IPS-18a (cell line): Measurements from ENCODE around the gene RGS9BP.
"Not testable (repeated sequence)": the region's sequence is repeated elsewhere in the genome, so short reads cannot be mapped to it uniquely, and the experiment has no call there.

ENCODE experiments used
- H3K27ac ChIP-seq: one replicate; pipeline ENCODE4 v1.5.1; 2013; ENCODE audit warnings: low read length
- H3K27me3 ChIP-seq: one replicate; pipeline ENCODE4 v1.6.1; 2013; ENCODE audit warnings: mild to moderate bottlenecking, low read length; ENCODE audit not compliant: control insufficient read depth, insufficient read depth
- H3K36me3 ChIP-seq: one replicate; pipeline ENCODE4 v1.6.1; 2013; ENCODE audit warnings: low read depth, low read length; ENCODE audit not compliant: control insufficient read depth
- H3K4me1 ChIP-seq: one replicate; pipeline ENCODE4 v1.6.1; 2013; ENCODE audit warnings: low read depth, low read length; ENCODE audit not compliant: control insufficient read depth
- H3K4me3 ChIP-seq: one replicate; pipeline ENCODE4 v1.5.1; 2013; ENCODE audit warnings: low read length
- H3K9ac ChIP-seq: one replicate; pipeline ENCODE4 v1.6.1; 2013; ENCODE audit warnings: mild to moderate bottlenecking, low read length, moderate library complexity
- H3K9me3 ChIP-seq: one replicate; pipeline ENCODE4 v1.6.1; 2013; ENCODE audit warnings: low read depth, low read length; ENCODE audit not compliant: control insufficient read depth

The RGS9BP gene

GRCh38 chr19:32688311-32688710, 12.7 kb downstream of the RGS9BP start:
- peaks cover 23% of the 10 kb centered on the region for H3K27me3 ChIP-seq
- no peaks in the 10 kb centered on the region for H3K9me3 ChIP-seq
- no peak overlapping the region for H3K4me3 ChIP-seq
- no peak overlapping the region for H3K27ac ChIP-seq
- no peak overlapping the region for H3K9ac ChIP-seq
- no peaks in the 10 kb centered on the region for H3K4me1 ChIP-seq
- no peaks in the 10 kb centered on the region for H3K36me3 ChIP-seq

GRCh38 chr19:32691291-32691951, 15.8 kb downstream of the RGS9BP start, which contains the start of gene NUDT19:
NUDT19 (plus strand) TSS chr19:32691821; CDS start chr19:32691961, 140 bp downstream.
- H3K27me3 ChIP-seq = peaks cover 23% of the 10 kb centered on the region
- H3K27ac ChIP-seq = no peak within 1 kb of the TSS
- H3K9ac ChIP-seq = peak within 1 kb of the TSS; percentile 32
- no peaks in the 10 kb centered on the region for H3K36me3 ChIP-seq
- peak within 1 kb of the TSS; percentile 50 for H3K4me3 ChIP-seq
- H3K4me1 ChIP-seq = no peaks in the 10 kb centered on the region
- H3K9me3 ChIP-seq = no peaks in the 10 kb centered on the region

DNA sequence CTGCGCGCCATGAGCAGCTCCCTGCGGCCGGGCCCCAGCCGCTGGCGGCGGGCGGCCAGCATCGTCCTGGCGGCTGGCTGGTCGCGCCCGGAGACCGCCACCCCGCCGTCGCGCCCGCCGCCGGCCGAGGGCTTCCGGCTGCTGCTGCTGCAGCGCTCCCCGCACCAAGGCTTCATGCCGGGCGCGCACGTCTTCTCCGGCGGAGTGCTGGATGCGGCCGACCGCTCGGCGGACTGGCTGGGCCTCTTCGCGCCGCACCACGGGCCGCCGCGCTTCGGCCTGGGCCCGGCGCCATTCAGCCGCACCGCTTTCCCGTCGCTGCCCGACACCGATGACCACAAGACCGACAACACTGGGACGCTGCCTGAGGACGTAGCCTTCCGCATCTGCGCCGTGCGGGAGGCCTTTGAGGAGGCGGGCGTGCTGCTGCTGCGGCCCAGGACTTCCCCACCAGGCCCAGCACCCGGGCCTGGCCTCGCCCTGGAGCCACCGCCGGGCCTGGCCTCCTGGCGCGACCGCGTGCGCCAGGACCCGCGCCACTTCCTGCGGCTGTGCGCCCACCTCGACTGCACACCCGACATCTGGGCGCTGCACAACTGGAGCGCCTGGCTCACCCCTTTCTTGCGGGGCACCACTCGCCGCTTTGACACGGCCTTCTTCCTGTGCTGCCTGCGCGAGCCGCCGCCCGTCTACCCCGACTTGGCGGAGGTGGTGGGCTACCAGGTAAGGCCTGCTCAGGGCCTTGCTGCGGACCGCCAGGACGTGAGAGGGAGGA, 16.5 kb downstream of the RGS9BP start:
- H3K36me3 ChIP-seq = no peaks in the 10 kb centered on the region
- H3K4me1 ChIP-seq = peaks cover under 1% of the 10 kb centered on the region
- H3K27me3 ChIP-seq = peaks cover 23% of the 10 kb centered on the region
- H3K9ac ChIP-seq = peak overlapping the region; percentile 32
- no peaks in the 10 kb centered on the region for H3K9me3 ChIP-seq
- no peak overlapping the region for H3K27ac ChIP-seq
- peak overlapping the region; percentile 50 for H3K4me3 ChIP-seq

DNA sequence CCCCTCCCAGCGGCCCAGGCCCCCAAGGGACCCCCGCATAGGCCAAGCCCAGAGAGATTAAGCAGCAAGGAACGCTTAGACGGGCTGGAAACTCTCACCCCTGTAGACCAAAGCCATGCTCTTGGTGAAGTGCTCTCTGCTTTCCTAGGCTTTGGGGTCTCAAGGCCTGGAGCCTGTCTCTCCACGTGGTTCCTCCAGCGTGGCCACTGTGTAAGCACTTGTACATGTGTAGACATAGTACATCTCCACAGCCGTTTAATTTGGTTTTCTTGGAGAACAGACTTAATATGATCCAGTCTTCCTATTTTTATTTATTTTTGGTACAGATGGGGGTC, 17.0 kb downstream of the RGS9BP start:
- H3K9ac ChIP-seq = no peak overlapping the region
- peak overlapping the region; percentile 50 for H3K4me3 ChIP-seq
- H3K27ac ChIP-seq = no peak overlapping the region
- H3K27me3 ChIP-seq = peaks cover 23% of the 10 kb centered on the region
- H3K36me3 ChIP-seq = no peaks in the 10 kb centered on the region
- peaks cover 6% of the 10 kb centered on the region for H3K4me1 ChIP-seq
- H3K9me3 ChIP-seq = no peaks in the 10 kb centered on the region

DNA sequence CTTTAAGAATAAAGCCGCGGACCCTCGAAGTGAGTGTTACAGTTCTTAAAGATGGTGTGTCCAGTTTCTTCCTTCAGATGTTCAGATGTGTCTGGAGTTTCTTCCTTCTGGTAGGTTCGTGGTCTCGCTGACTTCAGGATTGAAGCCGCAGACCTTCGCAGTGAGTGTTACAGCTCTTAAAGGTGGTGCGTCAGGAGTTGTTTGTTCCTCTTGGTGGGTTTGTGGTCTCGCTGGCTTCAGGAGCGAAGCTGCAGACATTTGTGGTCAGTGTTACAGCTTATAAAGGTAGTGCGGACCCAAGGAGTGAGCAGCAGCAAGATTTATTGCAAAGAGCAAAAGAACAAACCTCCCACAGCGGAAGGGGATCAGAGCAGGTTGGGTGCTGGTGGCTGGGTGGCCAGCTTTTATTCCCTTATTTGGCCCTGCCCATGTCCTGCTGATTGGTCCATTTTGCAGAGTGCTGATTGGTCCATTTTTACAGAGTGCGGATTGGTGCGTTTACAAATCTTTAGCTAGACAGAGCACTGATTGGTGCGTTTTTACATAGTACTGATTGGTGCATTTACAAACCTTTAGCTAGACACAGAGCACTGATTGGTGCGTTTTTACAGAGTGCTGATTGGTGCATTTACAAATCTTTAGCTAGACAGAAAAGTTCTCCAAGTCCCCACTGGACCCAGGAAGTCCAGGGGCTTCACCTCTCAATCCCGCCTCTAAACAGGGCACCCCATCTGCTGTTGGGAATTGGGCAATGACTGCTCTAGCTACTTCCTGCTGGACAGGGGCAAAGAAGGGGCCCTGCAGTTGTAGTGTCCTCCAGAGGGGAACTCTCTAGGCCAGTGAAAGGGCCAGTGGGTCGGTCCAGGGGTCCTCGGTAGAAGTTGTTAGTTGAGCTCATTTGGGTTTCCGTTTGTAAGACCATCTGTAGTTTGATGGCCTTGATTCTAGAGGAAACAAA, 17.8 kb downstream of the RGS9BP start:
- not testable (repeated sequence) for H3K4me1 ChIP-seq, H3K27ac ChIP-seq, H3K9ac ChIP-seq, H3K36me3 ChIP-seq, H3K4me3 ChIP-seq, H3K9me3 ChIP-seq
- peaks cover 23% of the 10 kb centered on the region for H3K27me3 ChIP-seq

DNA sequence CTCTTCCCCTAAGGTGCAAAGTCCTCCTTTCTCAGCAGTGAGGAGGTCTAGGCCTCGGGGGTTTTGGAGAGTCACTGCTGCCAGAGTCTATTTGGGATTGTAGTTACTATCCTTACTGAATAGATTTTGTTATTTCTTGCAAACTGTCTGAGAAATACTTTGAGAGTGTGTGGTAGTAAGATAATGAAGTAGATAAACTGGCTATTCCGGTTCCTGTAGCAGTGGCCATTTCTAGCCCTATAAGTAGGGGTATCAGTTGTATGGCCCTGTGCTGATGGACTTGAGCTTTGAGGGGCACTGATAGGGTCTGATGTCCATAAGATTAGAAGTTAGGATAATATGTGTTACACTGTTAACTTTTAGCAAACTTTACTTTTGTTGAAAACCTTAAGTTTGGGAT, 18.7 kb downstream of the RGS9BP start:
- not testable (repeated sequence) for H3K9ac ChIP-seq, H3K4me1 ChIP-seq, H3K9me3 ChIP-seq, H3K36me3 ChIP-seq, H3K27ac ChIP-seq, H3K4me3 ChIP-seq
- peaks cover 23% of the 10 kb centered on the region for H3K27me3 ChIP-seq

DNA sequence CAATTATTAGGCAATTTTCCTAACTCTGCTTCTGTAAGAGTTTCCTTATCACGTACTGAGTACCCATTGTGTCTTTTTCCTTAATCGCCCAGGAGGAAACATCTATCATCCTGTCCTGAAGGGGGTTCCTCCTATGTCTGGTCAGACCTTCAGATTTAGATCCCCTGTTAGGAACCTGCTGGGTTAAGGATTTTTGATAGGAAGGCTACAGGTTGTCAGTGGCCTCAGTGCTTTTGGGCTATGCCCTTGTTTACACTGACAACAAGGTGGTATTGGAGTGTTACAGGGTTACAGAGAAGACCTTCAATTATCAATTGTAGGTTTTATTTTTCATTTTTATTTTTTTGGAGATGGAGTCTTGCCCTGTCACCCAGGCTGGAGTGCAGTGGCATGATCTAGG, 19.2 kb downstream of the RGS9BP start:
- H3K4me1 ChIP-seq, H3K4me3 ChIP-seq, H3K36me3 ChIP-seq, H3K9ac ChIP-seq, H3K9me3 ChIP-seq, H3K27ac ChIP-seq: not testable (repeated sequence)
- H3K27me3 ChIP-seq = peaks cover 23% of the 10 kb centered on the region

GRCh38 chr19:32695506-32695905, 19.9 kb downstream of the RGS9BP start:
- peaks cover 23% of the 10 kb centered on the region for H3K27me3 ChIP-seq
- not testable (repeated sequence) for H3K9me3 ChIP-seq, H3K9ac ChIP-seq, H3K4me3 ChIP-seq, H3K36me3 ChIP-seq, H3K27ac ChIP-seq, H3K4me1 ChIP-seq

- not testable (repeated sequence) for H3K9ac ChIP-seq, H3K9me3 ChIP-seq, H3K4me1 ChIP-seq, H3K36me3 ChIP-seq, H3K27ac ChIP-seq, H3K4me3 ChIP-seq
- H3K27me3 ChIP-seq = peaks cover 12% of the 10 kb centered on the region
Observed at GRCh38 chr19:32696771-32697170, 21.1 kb downstream of the RGS9BP start.

DNA sequence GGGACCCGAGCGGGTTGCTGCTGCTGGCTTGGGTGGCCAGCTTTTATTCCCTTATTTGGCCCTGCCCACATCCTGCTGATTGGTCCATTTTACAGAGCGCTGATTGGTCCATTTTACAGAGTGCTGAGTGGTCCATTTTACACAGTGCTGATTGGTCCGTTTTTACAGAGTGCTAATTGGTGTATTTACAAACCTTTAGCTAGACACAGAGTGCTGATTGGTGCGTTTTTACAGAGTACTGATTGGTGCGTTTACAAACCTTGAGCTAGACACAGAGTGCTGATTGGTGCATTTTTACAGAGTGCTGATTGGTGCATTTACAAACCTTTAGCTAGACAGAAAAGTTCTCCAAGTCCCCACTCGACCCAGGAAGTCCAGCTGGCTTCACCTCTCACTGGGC, 24.5 kb downstream of the RGS9BP start:
- H3K9ac ChIP-seq, H3K27ac ChIP-seq, H3K9me3 ChIP-seq, H3K27me3 ChIP-seq, H3K4me1 ChIP-seq, H3K36me3 ChIP-seq, H3K4me3 ChIP-seq: not testable (repeated sequence)

DNA sequence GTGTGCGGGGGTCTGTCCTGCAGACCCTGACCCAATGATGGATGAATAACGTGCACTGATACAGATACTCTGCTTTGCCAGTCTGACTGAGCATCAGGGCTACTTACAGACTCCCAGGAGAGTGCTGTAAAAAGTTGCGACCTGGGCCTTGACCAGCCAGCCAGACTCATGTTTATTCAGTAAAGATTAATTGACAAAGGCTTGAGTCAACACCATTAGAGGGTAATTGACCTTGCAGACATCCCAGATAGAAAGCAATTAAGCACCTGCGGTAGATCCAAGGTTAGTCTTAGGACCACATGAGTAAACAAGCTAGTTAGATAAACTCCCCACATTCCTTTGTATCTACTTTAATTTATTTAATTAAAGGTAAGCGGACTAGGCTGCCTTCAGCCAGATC, 26.4 kb downstream of the RGS9BP start:
- H3K4me1 ChIP-seq = peaks cover 7% of the 10 kb centered on the region
- H3K27ac ChIP-seq = no peak overlapping the region
- no peak overlapping the region for H3K4me3 ChIP-seq
- H3K9ac ChIP-seq = no peak overlapping the region
- H3K36me3 ChIP-seq = no peaks in the 10 kb centered on the region
- H3K27me3 ChIP-seq = no peaks in the 10 kb centered on the region
- H3K9me3 ChIP-seq = peaks cover 3% of the 10 kb centered on the region
